ENCODE results near the gene CCIN. TPM values are rescaled to one million over a fixed set of nuclear protein-coding genes. Genes with fewer than 3 reads are reported as not detected.

Gene CCIN
- total RNA-seq, 1 donor from 2014 or later, result not detected

DNA sequence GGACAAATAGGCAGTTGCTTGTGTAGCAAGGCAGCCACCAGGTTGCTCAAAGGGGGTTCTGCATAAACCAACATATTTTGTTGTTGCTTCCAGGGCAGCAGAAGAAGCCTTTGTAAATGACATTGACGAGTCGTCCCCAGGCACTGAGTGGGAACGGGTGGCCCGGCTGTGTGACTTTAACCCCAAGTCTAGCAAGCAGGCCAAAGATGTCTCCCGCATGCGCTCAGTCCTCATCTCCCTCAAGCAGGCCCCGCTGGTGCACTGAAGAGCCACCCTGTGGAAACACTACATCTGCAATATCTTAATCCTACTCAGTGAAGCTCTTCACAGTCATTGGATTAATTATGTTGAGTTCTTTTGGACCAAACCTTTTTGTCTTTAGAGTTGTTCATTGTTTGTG lies 42.3 kb downstream of the CCIN start:
- H3K27ac Mint-ChIP-seq, result no peak overlapping the region
- H3K4me1 Mint-ChIP-seq (ENCODE audit: low read depth), result peaks cover 48% of the 10 kb centered on the region

GRCh38 chr9:36213387-36213786 lies 44.2 kb downstream of the CCIN start:
- Mint-ChIP-seq H3K27me3 (ENCODE audit: insufficient read depth) (no peaks in the 10 kb centered on the region), H3K36me3 (ENCODE audit: low read depth) (peaks cover 53% of the 10 kb centered on the region), H3K27ac (peak overlapping the region; percentile 77), H3K9me3 (no peaks in the 10 kb centered on the region), H3K4me3 (no peak overlapping the region), H3K4me1 (ENCODE audit: low read depth) (peaks cover 46% of the 10 kb centered on the region)
- DNase-seq (ENCODE audit: low spot score), result no peak
- intact Hi-C loops (cut with micrococcal nuclease), result loop anchor here (10.0 kb wide), 1 partner anchor 361 kb away; the partner anchor contains the start of gene MELK

More for the DNA sequence above, 42.3 kb downstream of the CCIN start:
- intact Hi-C loops (cut with micrococcal nuclease), result loop anchor here (10.0 kb wide), 1 partner anchor 363 kb away; the partner anchor contains the start of gene MELK
- DNase-seq (ENCODE audit: low spot score), result no peak
- Mint-ChIP-seq H3K27me3 (ENCODE audit: insufficient read depth) (no peaks in the 10 kb centered on the region), H3K36me3 (ENCODE audit: low read depth) (peaks cover 57% of the 10 kb centered on the region), H3K9me3 (no peaks in the 10 kb centered on the region), H3K4me3 (no peak overlapping the region)

- H3K27ac Mint-ChIP-seq, result no peak overlapping the region
- H3K9me3 Mint-ChIP-seq, result no peaks in the 10 kb centered on the region
- intact Hi-C loops (cut with micrococcal nuclease), result loop anchor here (10.0 kb wide), 1 partner anchor 361 kb away; the partner anchor contains the start of gene MELK
- H3K4me1 Mint-ChIP-seq (ENCODE audit: low read depth), result peaks cover 46% of the 10 kb centered on the region
- no peak for DNase-seq (ENCODE audit: low spot score)
- no peaks in the 10 kb centered on the region for H3K27me3 Mint-ChIP-seq (ENCODE audit: insufficient read depth)
- H3K4me3 Mint-ChIP-seq, result no peak overlapping the region
- H3K36me3 Mint-ChIP-seq (ENCODE audit: low read depth), result peaks cover 53% of the 10 kb centered on the region
These were observed 44.8 kb downstream of the CCIN start for GRCh38 chr9:36213989-36214388.

DNA sequence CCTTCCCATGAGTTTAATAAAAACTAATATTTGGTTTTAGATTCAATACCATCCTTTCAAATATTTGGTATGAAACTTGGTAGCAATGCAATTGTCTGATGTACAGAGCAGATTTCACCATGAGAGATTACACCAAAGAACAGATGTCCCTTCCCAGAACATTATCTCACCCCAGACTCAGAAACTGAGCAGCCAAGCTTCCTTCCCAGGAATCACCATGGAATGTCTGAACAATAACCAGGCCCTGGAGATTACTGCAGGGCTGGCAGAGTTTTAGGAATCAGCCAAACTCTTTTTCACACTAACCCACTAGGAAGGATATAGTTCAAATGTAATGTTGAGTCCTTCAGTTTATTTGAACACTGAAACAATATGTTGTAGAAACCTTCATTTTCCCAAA lies 45.4 kb downstream of the CCIN start:
- peaks cover 46% of the 10 kb centered on the region for H3K4me1 Mint-ChIP-seq (ENCODE audit: low read depth)
- H3K9me3 Mint-ChIP-seq, result no peaks in the 10 kb centered on the region
- H3K36me3 Mint-ChIP-seq (ENCODE audit: low read depth), result peaks cover 54% of the 10 kb centered on the region
- H3K4me3 Mint-ChIP-seq, result no peak overlapping the region
- H3K27me3 Mint-ChIP-seq (ENCODE audit: insufficient read depth), result no peaks in the 10 kb centered on the region
- intact Hi-C loops (cut with micrococcal nuclease), result loop anchor here (10.0 kb wide), 1 partner anchor 360 kb away; the partner anchor contains the start of gene MELK
- H3K27ac Mint-ChIP-seq, result no peak overlapping the region
- DNase-seq (ENCODE audit: low spot score), result no peak

- intact Hi-C loops (cut with micrococcal nuclease), result loop anchor here (1.0 to 10.0 kb wide), 3 partner anchors 10 to 357 kb away; partner anchors contain the start of gene MELK
- H3K9me3 Mint-ChIP-seq, result no peaks in the 10 kb centered on the region
- peak overlapping the region; percentile 71 for H3K4me3 Mint-ChIP-seq
- H3K4me1 Mint-ChIP-seq (ENCODE audit: low read depth), result peaks cover 44% of the 10 kb centered on the region
- H3K27ac Mint-ChIP-seq, result peak overlapping the region; percentile 90
- peaks cover 54% of the 10 kb centered on the region for H3K36me3 Mint-ChIP-seq (ENCODE audit: low read depth)
- H3K27me3 Mint-ChIP-seq (ENCODE audit: insufficient read depth), result no peaks in the 10 kb centered on the region
- no peak for DNase-seq (ENCODE audit: low spot score)
These were observed 48.2 kb downstream of the CCIN start for GRCh38 chr9:36217256-36217968.

GRCh38 chr9:36218011-36218410 lies 48.8 kb downstream of the CCIN start:
- peaks cover 4% of the 10 kb centered on the region for H3K9me3 Mint-ChIP-seq
- H3K4me3 Mint-ChIP-seq, result peak overlapping the region; percentile 71
- no peak for DNase-seq (ENCODE audit: low spot score)
- H3K4me1 Mint-ChIP-seq (ENCODE audit: low read depth), result peaks cover 42% of the 10 kb centered on the region
- intact Hi-C loops (cut with micrococcal nuclease), result loop anchor here (10.0 kb wide), 1 partner anchor 357 kb away; the partner anchor contains the start of gene MELK
- peak overlapping the region; percentile 90 for H3K27ac Mint-ChIP-seq
- H3K27me3 Mint-ChIP-seq (ENCODE audit: insufficient read depth), result no peaks in the 10 kb centered on the region
- peaks cover 58% of the 10 kb centered on the region for H3K36me3 Mint-ChIP-seq (ENCODE audit: low read depth)

- intact Hi-C loops (cut with micrococcal nuclease), result loop anchor here (10.0 kb wide), 1 partner anchor 356 kb away; the partner anchor contains the start of gene MELK
- peak overlapping the region; percentile 90 for H3K27ac Mint-ChIP-seq
- DNase-seq (ENCODE audit: low spot score), result peak; percentile 17
- H3K4me1 Mint-ChIP-seq (ENCODE audit: low read depth), result peaks cover 37% of the 10 kb centered on the region
- H3K9me3 Mint-ChIP-seq, result peaks cover 9% of the 10 kb centered on the region
- peak overlapping the region; percentile 71 for H3K4me3 Mint-ChIP-seq
- no peaks in the 10 kb centered on the region for H3K27me3 Mint-ChIP-seq (ENCODE audit: insufficient read depth)
- peaks cover 59% of the 10 kb centered on the region for H3K36me3 Mint-ChIP-seq (ENCODE audit: low read depth)
These were observed 49.3 kb downstream of the CCIN start for GRCh38 chr9:36218411-36218901.

Other genes with a start within 250 kb of the CCIN start
- not detected in 2 replicates for gene OR2S2, start 211.2 kb upstream of the CCIN start, total RNA-seq
- 3.8 and 4.4 TPM in 2 replicates for gene RECK, start 132.5 kb upstream of the CCIN start, total RNA-seq
- 26.3 and 27.5 TPM in 2 replicates for gene GLIPR2, start 32.7 kb upstream of the CCIN start, total RNA-seq
- gene CLTA, start 21.5 kb downstream of the CCIN start, total RNA-seq, result 175 and 182 TPM in 2 replicates
- 21.7 and 22.7 TPM in 2 replicates for gene GNE, start 89.1 kb downstream of the CCIN start, total RNA-seq
- 31.5 and 35.0 TPM in 2 replicates for gene RNF38, start 230.9 kb downstream of the CCIN start, total RNA-seq